ENCODE results near the gene SETBP1. TPM values are rescaled to one million over a fixed set of nuclear protein-coding genes. Genes with fewer than 3 reads are reported as not detected.

SETBP1 gene
- total RNA-seq, 1 experiment from 2014 or later: 9.6 TPM

GRCh38 chr18:44732238-44732563 is 51.5 kb downstream of the SETBP1 start (continued):
- no peak for TF ChIP-seq CDX4 (CRISPR knock-in tag; IDR thresholded peaks at IDR 0.05; ENCODE audit: borderline replicate concordance)
- no peak for TF ChIP-seq NR2C2 (CRISPR knock-in tag; IDR thresholded peaks at IDR 0.05)
- no peak for TF ChIP-seq ZNF317 (CRISPR knock-in tag; IDR thresholded peaks at IDR 0.05; ENCODE audit: borderline replicate concordance, low read depth)
- no peak for TF ChIP-seq ZNF671 (CRISPR knock-in tag; IDR thresholded peaks at IDR 0.05)
- TF ChIP-seq NR3C1 (CRISPR knock-in tag; conservative IDR thresholded peaks at IDR 0.05; ENCODE audit: low read depth): no peak
- no peak for TF ChIP-seq MYBL2 (CRISPR knock-in tag; IDR thresholded peaks at IDR 0.05)

- no peak overlapping the region for H3K27ac Mint-ChIP-seq
- TF ChIP-seq ZBTB43 (CRISPR knock-in tag; IDR thresholded peaks at IDR 0.05): no peak
- no peak for TF ChIP-seq EMX1 (CRISPR knock-in tag; IDR thresholded peaks at IDR 0.05)
- no peak for TF ChIP-seq ZNF317 (CRISPR knock-in tag; IDR thresholded peaks at IDR 0.05; ENCODE audit: borderline replicate concordance, low read depth)
- TF ChIP-seq USF1 (CRISPR knock-in tag; IDR thresholded peaks at IDR 0.05): no peak
- no peak for TF ChIP-seq CDX4 (CRISPR knock-in tag; IDR thresholded peaks at IDR 0.05; ENCODE audit: borderline replicate concordance)
- TF ChIP-seq AR (CRISPR knock-in tag; IDR thresholded peaks at IDR 0.05): no peak
- TF ChIP-seq E2F5 (CRISPR knock-in tag; IDR thresholded peaks at IDR 0.05): no peak
- TF ChIP-seq ZNF671 (CRISPR knock-in tag; IDR thresholded peaks at IDR 0.05): no peak
- H3K9me3 Mint-ChIP-seq: no peaks in the 10 kb centered on the region
- no peak overlapping the region for H3K4me3 Mint-ChIP-seq
- no peaks in the 10 kb centered on the region for H3K36me3 Mint-ChIP-seq
- ChIA-PET POLR2A (no interaction called here), CTCF (interaction anchor here (0.5 to 1.2 kb wide), 6 partner anchors 9 to 269 kb away, joined by 3 to 4 read pairs (median 3); no protein-coding TSS in a partner anchor)
- ATAC-seq (peak; percentile 87), DNase-seq (ENCODE audit: low spot score) (no peak)
- H3K4me1 Mint-ChIP-seq: peaks cover 24% of the 10 kb centered on the region
- no peaks in the 10 kb centered on the region for H3K27me3 Mint-ChIP-seq (ENCODE audit: low read depth)
Measured at GRCh38 chr18:44732599-44732998, 51.9 kb downstream of the SETBP1 start.

GRCh38 chr18:44733069-44733753 is 52.5 kb downstream of the SETBP1 start:
- POLR2A ChIA-PET: no interaction called here
- ATAC-seq: no peak
- CTCF ChIA-PET: interaction anchor here (0.5 to 1.2 kb wide), 6 partner anchors 9 to 269 kb away, joined by 3 to 4 read pairs (median 3); no protein-coding TSS in a partner anchor
- H3K27me3 Mint-ChIP-seq (ENCODE audit: low read depth): no peaks in the 10 kb centered on the region
- no peaks in the 10 kb centered on the region for H3K9me3 Mint-ChIP-seq
- H3K27ac Mint-ChIP-seq: no peak overlapping the region
- H3K36me3 Mint-ChIP-seq: no peaks in the 10 kb centered on the region
- no peak overlapping the region for H3K4me3 Mint-ChIP-seq
- TF ChIP-seq GABPB1 (CRISPR knock-in tag; IDR thresholded peaks at IDR 0.05) (no peak), ATF6 (CRISPR knock-in tag; IDR thresholded peaks at IDR 0.05) (no peak), AR (CRISPR knock-in tag; IDR thresholded peaks at IDR 0.05) (no peak)
- H3K4me1 Mint-ChIP-seq: peaks cover 24% of the 10 kb centered on the region
- no peak for DNase-seq (ENCODE audit: low spot score)
